HCT116 (cell line): ENCODE measurements around the gene FLT3. TPM values are rescaled to one million over a fixed set of nuclear protein-coding genes. Genes with fewer than 3 reads are reported as not detected.

ENCODE experiments used
- ATAC-seq: fragments of 200-7000 bp; cut with Tn5 transposase; 2 replicates; pipeline ENCODE4 v1.9.1; 2020; ENCODE audit warnings: mild to moderate bottlenecking, moderate library complexity
- BruUV-seq: library from RNA; stranded (reverse); fragments of 400-500 nt; replicated peaks from 2 replicates; lab custom pipeline; 2021; lab: Mats Ljungman, UMichigan
- CTCF ChIA-PET: fragments of 300-600 bp; sonication (Branson Sonifier 250); formaldehyde crosslinking; loops from one replicate; lab custom pipeline; 2021; ENCODE audit warnings: antibody characterized with exemption; lab: Charles Lee
- POLR2A ChIA-PET: fragments of 300-600, 350-600 bp; sonication (Branson Sonifier 250); formaldehyde crosslinking; loops from one replicate; lab custom pipeline; 2021; ENCODE audit warnings: antibody characterized with exemption; lab: Charles Lee
- RAD21 ChIA-PET, 2 experiments: fragments of 300-600 bp; sonication (Branson Sonifier 250); formaldehyde crosslinking; loops; one replicate each; lab custom pipeline; 2023; ENCODE audit warnings: low total read pairs in 2 of 2; ENCODE audit not compliant: uncharacterized antibody in 2 of 2, unreplicated experiment in 2 of 2, low non-redundant PET in 1 of 2; lab: Charles Lee
- DNase-seq: peaks from one replicate; pipeline ENCODE4 v3.0.0-alpha.2; 2010; ENCODE audit warnings: low read depth, low spot score
- H2AFZ ChIP-seq: fragments of 200-600 bp; shearing (Covaris generic), sonication (generic); 2 replicates; pipeline ENCODE4 v1.6.1; 2017; ENCODE audit warnings: low read depth, mixed run types, mixed read lengths, antibody characterized with exemption, low read length; ENCODE audit not compliant: poor library complexity, severe bottlenecking
- H3K27ac ChIP-seq: 2 replicates; pipeline ENCODE4 v1.5.1; 2012; ENCODE audit warnings: low read depth, low read length
- H3K27me3 ChIP-seq: fragments of 200-600 bp; sonication (generic); 2 replicates; pipeline ENCODE4 v1.6.1; 2016; ENCODE audit warnings: mixed run types, low read length, mixed read lengths; ENCODE audit not compliant: insufficient read depth
- H3K36me3 ChIP-seq, 2 experiments: fragments of 200-500 bp in 1 of 2; fragments of 200-600 bp in 1 of 2; sonication (Bioruptor generic) in 1 of 2; sonication (generic) in 1 of 2; 2 replicates each; pipeline versions ENCODE4 v1.5.1 to v1.6.1; 2014 to 2016; ENCODE audit warnings: low read length in 2 of 2, inconsistent platforms in 1 of 2, mixed read lengths in 1 of 2, mixed run types in 1 of 2; ENCODE audit not compliant: insufficient read depth in 2 of 2, control insufficient read depth in 1 of 2
- H3K4me1 ChIP-seq, 2 experiments: fragments of 200-600 bp in 1 of 2; sonication (generic) in 1 of 2; 2 replicates each; pipeline versions ENCODE4 v1.5.1 to v1.6.1; 2012 to 2017; ENCODE audit warnings: low read length in 2 of 2, inconsistent platforms in 1 of 2, mild to moderate bottlenecking in 1 of 2, mixed read lengths in 1 of 2, mixed run types in 1 of 2, moderate library complexity in 1 of 2; ENCODE audit not compliant: insufficient read depth in 2 of 2, control insufficient read depth in 1 of 2
- H3K4me2 ChIP-seq: fragments of 200-600 bp; sonication (generic); 2 replicates; pipeline ENCODE4 v1.6.1; 2017; ENCODE audit warnings: mixed run types, low read length, mixed read lengths
- H3K4me3 ChIP-seq, 2 experiments: fragments of 200-600 bp in 1 of 2; sonication (generic) in 1 of 2; replicated peaks in 1 of 2; 2 replicates each; pipeline ENCODE4 v1.5.1; 2011 to 2016; ENCODE audit warnings: low read length in 2 of 2, control low read depth in 1 of 2, low read depth in 1 of 2, mild to moderate bottlenecking in 1 of 2, mixed read lengths in 1 of 2, mixed run types in 1 of 2
- H3K79me2 ChIP-seq: fragments of 200-600 bp; sonication (generic); 2 replicates; pipeline ENCODE4 v1.6.1; 2017; ENCODE audit warnings: mild to moderate bottlenecking, mixed run types, low read length, moderate library complexity, mixed read lengths; ENCODE audit not compliant: insufficient read depth
- H3K9ac ChIP-seq: fragments of 200-600 bp; sonication (generic); 2 replicates; pipeline ENCODE4 v1.6.1; 2016; ENCODE audit warnings: low read length, mixed read lengths
- H3K9me2 ChIP-seq: fragments of 200-600 bp; sonication (generic), shearing (Covaris generic); 2 replicates; pipeline ENCODE4 v1.6.1; 2017; ENCODE audit warnings: mixed run types, mild to moderate bottlenecking, moderate library complexity; ENCODE audit not compliant: insufficient read depth
- H3K9me3 ChIP-seq, 2 experiments: fragments of 200-500 bp in 1 of 2; fragments of 200-600 bp in 1 of 2; sonication (Bioruptor generic) in 1 of 2; sonication (generic) in 1 of 2; 2 replicates each; pipeline ENCODE4 v1.6.1; 2014 to 2017; ENCODE audit warnings: low read length in 2 of 2, mixed read lengths in 2 of 2, inconsistent platforms in 1 of 2, low read depth in 1 of 2, mild to moderate bottlenecking in 1 of 2, mixed run types in 1 of 2, moderate library complexity in 1 of 2; ENCODE audit not compliant: control insufficient read depth in 1 of 2, insufficient read depth in 1 of 2
- H4K20me1 ChIP-seq: fragments of 200-600 bp; sonication (generic), shearing (Covaris generic); 2 replicates; pipeline ENCODE4 v1.6.1; 2017; ENCODE audit warnings: mixed run types, mild to moderate bottlenecking, moderate library complexity; ENCODE audit not compliant: insufficient read depth
- CEBPB ChIP-seq: IDR thresholded peaks from 2 replicates; pipeline ENCODE4 v1.6.1; 2012; ENCODE audit warnings: low read depth
- ELF1 ChIP-seq: IDR thresholded peaks from 2 replicates; pipeline ENCODE4 v1.6.1; 2012; ENCODE audit warnings: low read depth, borderline replicate concordance
- EZH2 ChIP-seq: fragments of 200-600 bp; sonication (generic); IDR thresholded peaks from 2 replicates; pipeline ENCODE4 v1.6.1; 2017; ENCODE audit warnings: antibody characterized with exemption, mixed run types
- JUND ChIP-seq: IDR thresholded peaks from 2 replicates; pipeline ENCODE4 v1.6.1; 2012
- MAX ChIP-seq: IDR thresholded peaks from 2 replicates; pipeline ENCODE4 v1.6.1; 2012
- POLR2A ChIP-seq: IDR thresholded peaks from 2 replicates; pipeline ENCODE4 v1.7.0; 2011; ENCODE audit warnings: borderline replicate concordance; ENCODE audit not compliant: insufficient read depth, insufficient read length; ENCODE audit errors: extremely low read depth
- POLR2AphosphoS5 ChIP-seq: IDR thresholded peaks from 2 replicates; pipeline ENCODE4 v1.6.1; 2011; ENCODE audit warnings: mild to moderate bottlenecking, low read depth, low read length, moderate library complexity
- RAD21 ChIP-seq: IDR thresholded peaks from 2 replicates; pipeline ENCODE4 v1.6.1; 2012; ENCODE audit warnings: low read depth, mild to moderate bottlenecking
- SIN3A ChIP-seq: IDR thresholded peaks from 2 replicates; pipeline ENCODE4 v1.6.1; 2012; ENCODE audit warnings: low read depth
- SP1 ChIP-seq: IDR thresholded peaks from 2 replicates; pipeline ENCODE4 v1.6.1; 2012; ENCODE audit warnings: low read depth
- SRF ChIP-seq: IDR thresholded peaks from 2 replicates; pipeline ENCODE4 v1.6.1; 2012; ENCODE audit warnings: low read depth
- YY1 ChIP-seq: IDR thresholded peaks from 2 replicates; pipeline ENCODE4 v1.6.1; 2011; ENCODE audit warnings: low read length, low read depth, moderate library complexity, mild to moderate bottlenecking; ENCODE audit not compliant: insufficient replicate concordance; ENCODE audit errors: extremely low read depth
- ZFX ChIP-seq: fragments of 450-650 bp; IDR thresholded peaks from 2 replicates; pipeline ENCODE4 v1.6.1; 2017
- intact Hi-C: fragments of 100-400 bp; cut with micrococcal nuclease; formaldehyde crosslinking; loops from 2 replicates; pipeline ENCODE4 v1.10.0; 2022
- total RNA-seq: library from RNA; stranded (reverse); gene quantifications from one replicate; pipeline ENCODE4 v1.2.1, GENCODE V29; 2021; ENCODE audit not compliant: unreplicated experiment
- TF ChIP-seq, protein P1 (sequence below), 3 experiments: fragments of 200-600 bp in 1 of 3; sonication (generic) in 1 of 3; IDR thresholded peaks in 2 of 3; conservative IDR thresholded peaks in 1 of 3; 2 replicates each; pipeline ENCODE4 v1.5.1; 2012 to 2017; ENCODE audit warnings: low read depth in 2 of 3, low read length in 2 of 3, antibody characterized with exemption in 1 of 3, borderline replicate concordance in 1 of 3, control low read depth in 1 of 3, mild to moderate bottlenecking in 1 of 3, mixed read lengths in 1 of 3, mixed run types in 1 of 3, moderate library complexity in 1 of 3; ENCODE audit not compliant: insufficient read depth in 1 of 3

The FLT3 gene
- total RNA-seq, 1 experiment from 2014 or later: 0.17 TPM

DNA sequence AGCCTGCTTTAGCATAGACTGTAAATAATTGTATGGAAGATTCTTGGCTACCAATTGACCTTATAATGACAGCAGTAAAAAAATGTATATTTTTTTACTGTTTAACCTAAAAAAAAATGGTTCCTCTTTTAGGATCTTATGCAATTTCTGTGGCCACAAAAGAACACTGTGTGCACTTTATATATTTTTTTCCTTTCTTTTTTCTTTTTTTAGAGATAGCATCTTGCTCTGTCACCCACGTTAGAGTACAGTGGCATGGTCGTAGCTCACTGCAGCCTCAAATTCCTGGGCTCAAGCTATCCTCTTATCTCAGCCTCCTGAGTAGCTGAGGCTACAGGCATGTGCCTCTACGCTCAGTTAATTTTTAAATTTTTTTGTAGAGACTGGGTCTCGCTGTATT, 6.1 kb downstream of the FLT3 start:
- no peak overlapping the region for H2AFZ ChIP-seq
- no TSS peak for BruUV-seq
- intact Hi-C loops: no loop called here

More for the DNA sequence above, 6.1 kb downstream of the FLT3 start:
- 0 out of 2 replicates have a peak, but pooled peaks cover 15% of the 10 kb centered on the region for H3K27me3 ChIP-seq
- no peak overlapping the region for H3K4me3 ChIP-seq
- POLR2A ChIA-PET: no interaction called here
- ATAC-seq (no peak), DNase-seq (no peak)
- H3K4me1 ChIP-seq: no peaks in the 10 kb centered on the region
- no peaks in the 10 kb centered on the region for H3K79me2 ChIP-seq
- no peaks in the 10 kb centered on the region for H4K20me1 ChIP-seq
- H3K4me2 ChIP-seq: no peak overlapping the region
- no peaks in the 10 kb centered on the region for H3K36me3 ChIP-seq
- H3K27ac ChIP-seq: no peak overlapping the region
- CTCF ChIA-PET: no interaction called here
- H3K9ac ChIP-seq: no peak overlapping the region
- TF ChIP-seq RAD21: no peak
- TF ChIP-seq SRF: no peak
- no peak for TF ChIP-seq JUND
- no peak for TF ChIP-seq ZFX
- no peak for TF ChIP-seq MAX
- TF ChIP-seq SIN3A: no peak
- TF ChIP-seq YY1: no peak
- TF ChIP-seq CEBPB: no peak
- TF ChIP-seq ELF1: no peak
- TF ChIP-seq SP1: no peak
- no peak for TF ChIP-seq POLR2A
- no peak for TF ChIP-seq POLR2AphosphoS5
- TF ChIP-seq EZH2: no peak
- TF ChIP-seq, protein P1, sequence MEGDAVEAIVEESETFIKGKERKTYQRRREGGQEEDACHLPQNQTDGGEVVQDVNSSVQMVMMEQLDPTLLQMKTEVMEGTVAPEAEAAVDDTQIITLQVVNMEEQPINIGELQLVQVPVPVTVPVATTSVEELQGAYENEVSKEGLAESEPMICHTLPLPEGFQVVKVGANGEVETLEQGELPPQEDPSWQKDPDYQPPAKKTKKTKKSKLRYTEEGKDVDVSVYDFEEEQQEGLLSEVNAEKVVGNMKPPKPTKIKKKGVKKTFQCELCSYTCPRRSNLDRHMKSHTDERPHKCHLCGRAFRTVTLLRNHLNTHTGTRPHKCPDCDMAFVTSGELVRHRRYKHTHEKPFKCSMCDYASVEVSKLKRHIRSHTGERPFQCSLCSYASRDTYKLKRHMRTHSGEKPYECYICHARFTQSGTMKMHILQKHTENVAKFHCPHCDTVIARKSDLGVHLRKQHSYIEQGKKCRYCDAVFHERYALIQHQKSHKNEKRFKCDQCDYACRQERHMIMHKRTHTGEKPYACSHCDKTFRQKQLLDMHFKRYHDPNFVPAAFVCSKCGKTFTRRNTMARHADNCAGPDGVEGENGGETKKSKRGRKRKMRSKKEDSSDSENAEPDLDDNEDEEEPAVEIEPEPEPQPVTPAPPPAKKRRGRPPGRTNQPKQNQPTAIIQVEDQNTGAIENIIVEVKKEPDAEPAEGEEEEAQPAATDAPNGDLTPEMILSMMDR (IDR thresholded peaks at IDR 0.05 in 2 of 3, conservative IDR thresholded peaks at IDR 0.05 in 1 of 3; ENCODE audit: borderline replicate concordance in 1 of 3, insufficient read depth in 1 of 3, low read depth in 2 of 3, low read length in 2 of 3): no peak
- RAD21 ChIA-PET: no interaction called here
- H3K9me2 ChIP-seq: no peaks in the 10 kb centered on the region
- H3K9me3 ChIP-seq: no peaks in the 10 kb centered on the region
